GM19372 (cell line): ENCODE results near the gene NR4A1.
A peak's percentile ranks its signal among the peaks of the same experiment; 100 is the strongest.

ENCODE experiments used
- ATAC-seq: cut with Tn5 transposase; IDR thresholded peaks from one replicate; pipeline ENCODE4 v1.9.1; 2021; ENCODE audit warnings: mild to moderate bottlenecking, low read depth, moderate library complexity; ENCODE audit not compliant: unreplicated experiment

NR4A1 gene

GRCh38 chr12:52050758-52051541, at the start of gene NR4A1:
Gene NR4A1, plus strand, starts transcription at chr12:52051442. Its CDS starts 2,887 bp downstream, at chr12:52054329.
- ATAC-seq = peak; percentile 79

GRCh38 chr12:52003016-52003550, 48.2 kb upstream of the NR4A1 start:
- no peak for ATAC-seq

- no peak for ATAC-seq
These were observed 47.7 kb upstream of the NR4A1 start for GRCh38 chr12:52003591-52003990.

GRCh38 chr12:52004042-52004648, 47.1 kb upstream of the NR4A1 start:
- ATAC-seq = no peak

- ATAC-seq = no peak
These were observed 45.9 kb upstream of the NR4A1 start for GRCh38 chr12:52005218-52005902.

GRCh38 chr12:52005903-52006703, 45.1 kb upstream of the NR4A1 start:
- ATAC-seq = no peak

GRCh38 chr12:52006726-52007157, 44.5 kb upstream of the NR4A1 start, which contains the start of gene TAMALIN:
Gene TAMALIN, plus strand, starts transcription at chr12:52006946. Its CDS starts 74 bp downstream, at chr12:52007020.
- ATAC-seq = no peak

- ATAC-seq = no peak
These were observed 43.9 kb upstream of the NR4A1 start for GRCh38 chr12:52007158-52007921.

GRCh38 chr12:52007982-52008510, 43.2 kb upstream of the NR4A1 start:
- ATAC-seq = no peak

GRCh38 chr12:52009081-52009751, 42.0 kb upstream of the NR4A1 start:
- no peak for ATAC-seq

GRCh38 chr12:52010152-52010622, 41.1 kb upstream of the NR4A1 start:
- no peak for ATAC-seq

- no peak for ATAC-seq
These were observed 40.3 kb upstream of the NR4A1 start for GRCh38 chr12:52010692-52011601.

GRCh38 chr12:52011602-52012214, 39.5 kb upstream of the NR4A1 start:
- no peak for ATAC-seq

GRCh38 chr12:52013626-52014310, 37.5 kb upstream of the NR4A1 start:
- no peak for ATAC-seq

GRCh38 chr12:52014567-52015530, 36.4 kb upstream of the NR4A1 start:
- no peak for ATAC-seq
